ENCODE data around the gene TMEM134.
"Not testable (repeated sequence)": the region's sequence is repeated elsewhere in the genome, so short reads cannot be mapped to it uniquely, and the experiment has no call there.

Gene TMEM134

GRCh38 chr11:67438158-67438902 lies 30.7 kb downstream of the TMEM134 start:
- DNase-seq (ENCODE audit: low read depth) = peak; percentile 59

- no peak for DNase-seq (ENCODE audit: low read depth)
These were observed 31.3 kb downstream of the TMEM134 start for GRCh38 chr11:67437809-67438157.

DNA sequence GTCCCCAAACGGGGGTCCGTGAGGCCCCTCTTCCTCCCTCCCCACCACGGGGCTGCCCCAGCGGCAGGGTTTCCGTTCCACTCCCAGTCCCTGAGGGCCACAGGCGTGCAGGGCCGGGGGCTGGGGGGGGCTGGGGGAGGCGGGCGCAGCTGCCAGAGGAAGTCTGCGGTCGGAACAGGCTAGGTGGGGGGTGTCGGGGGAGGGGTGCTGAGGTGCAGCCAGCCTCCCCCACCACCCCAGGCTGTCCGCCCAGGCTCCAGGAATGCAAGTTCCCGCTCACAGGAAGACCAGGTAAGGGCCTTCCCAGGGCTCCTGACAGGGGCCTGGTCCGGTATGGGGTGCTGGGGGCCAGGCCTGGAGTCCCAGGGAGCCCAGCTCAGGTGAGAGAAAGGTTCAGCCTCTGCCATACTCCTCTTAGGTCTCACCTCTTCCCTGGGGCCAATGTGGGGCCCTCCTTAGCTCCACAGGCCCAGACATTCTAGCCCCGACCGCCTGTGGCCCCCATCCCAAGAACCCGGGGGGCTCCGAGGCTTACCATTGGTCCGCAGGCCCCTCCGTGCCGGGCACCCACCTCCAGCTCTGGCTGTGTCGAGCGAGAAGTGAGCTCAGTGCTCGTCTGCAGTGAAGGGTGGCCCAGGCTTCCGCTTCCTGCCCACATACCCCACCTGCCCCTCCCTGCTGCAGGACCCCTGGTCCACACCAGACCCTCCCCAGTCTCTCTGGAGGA lies 31.8 kb downstream of the TMEM134 start, which contains the start of gene PTPRCAP:
TSS of gene PTPRCAP (minus strand) at position 601 of the 727 bp plus-strand sequence. CDS start at position 538, 63 bp downstream.
- peak; percentile 78 for DNase-seq (ENCODE audit: low read depth)

DNA sequence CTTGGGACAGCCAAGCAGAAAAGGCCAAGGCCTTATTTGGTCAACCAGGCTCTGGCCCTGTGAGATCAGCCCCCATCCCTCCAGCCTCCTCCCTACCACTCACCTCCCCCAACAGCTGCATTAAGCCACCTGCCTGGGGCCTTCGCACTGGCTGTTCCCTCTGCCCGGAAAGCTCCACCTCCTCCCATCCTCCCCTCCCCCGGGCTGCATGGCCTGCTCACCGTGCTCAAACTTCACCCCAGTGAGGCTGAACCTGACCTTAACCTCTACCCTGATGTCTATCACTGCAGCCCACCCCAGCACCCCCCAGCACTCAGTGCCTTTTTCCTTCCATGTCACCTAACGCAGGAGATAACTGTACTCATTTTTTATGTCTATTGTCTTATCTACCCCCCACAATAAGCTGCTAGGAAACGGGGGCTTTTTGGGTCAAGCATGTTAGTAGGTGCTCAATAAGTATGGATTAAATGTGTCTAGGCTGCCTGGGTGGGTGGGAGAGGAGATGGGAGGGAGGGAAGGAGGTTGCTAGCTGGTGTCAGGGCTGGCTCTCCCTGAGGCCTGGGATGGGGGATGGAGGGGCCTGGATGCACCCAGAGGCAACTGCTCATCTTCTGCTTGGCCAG lies 32.5 kb downstream of the TMEM134 start:
- DNase-seq (ENCODE audit: low read depth) = peak; percentile 49

DNA sequence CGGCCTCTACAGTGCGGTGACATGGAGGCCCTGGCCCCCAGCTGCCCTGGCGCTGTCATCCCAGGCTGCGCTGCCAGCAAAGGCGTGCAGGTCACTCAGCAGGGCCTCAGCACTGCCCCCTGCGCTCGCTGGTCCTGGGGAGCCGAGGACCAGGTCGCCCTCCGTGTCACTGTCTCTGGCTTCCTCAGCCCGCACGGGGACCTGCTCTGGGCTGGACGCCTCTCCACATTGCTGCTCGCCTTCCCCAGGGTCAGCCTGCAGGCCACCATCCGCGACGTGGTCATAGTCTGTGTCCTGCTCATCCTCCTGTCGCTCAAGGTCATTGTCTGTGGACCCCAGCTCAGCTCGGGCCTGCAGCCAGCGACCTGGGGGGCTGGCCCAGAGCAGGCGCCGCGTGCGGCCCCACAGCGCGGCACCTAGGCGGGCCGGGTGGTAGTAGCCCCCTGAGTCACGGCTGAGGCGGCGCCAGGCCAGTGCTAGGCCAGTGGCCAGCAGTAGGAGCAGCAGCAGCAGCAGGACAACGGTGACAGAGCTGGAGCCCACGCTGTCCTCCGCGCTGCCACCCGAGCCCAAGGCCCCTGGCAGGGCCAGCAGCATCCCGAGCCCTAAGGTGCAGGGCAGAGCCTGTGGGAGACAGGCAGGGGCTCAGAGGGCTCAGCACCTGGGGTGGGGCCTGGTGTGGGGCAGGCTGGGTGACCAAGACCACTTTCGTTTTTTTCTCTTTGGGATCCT lies 33.2 kb downstream of the TMEM134 start:
- no peak for DNase-seq (ENCODE audit: low read depth)

DNA sequence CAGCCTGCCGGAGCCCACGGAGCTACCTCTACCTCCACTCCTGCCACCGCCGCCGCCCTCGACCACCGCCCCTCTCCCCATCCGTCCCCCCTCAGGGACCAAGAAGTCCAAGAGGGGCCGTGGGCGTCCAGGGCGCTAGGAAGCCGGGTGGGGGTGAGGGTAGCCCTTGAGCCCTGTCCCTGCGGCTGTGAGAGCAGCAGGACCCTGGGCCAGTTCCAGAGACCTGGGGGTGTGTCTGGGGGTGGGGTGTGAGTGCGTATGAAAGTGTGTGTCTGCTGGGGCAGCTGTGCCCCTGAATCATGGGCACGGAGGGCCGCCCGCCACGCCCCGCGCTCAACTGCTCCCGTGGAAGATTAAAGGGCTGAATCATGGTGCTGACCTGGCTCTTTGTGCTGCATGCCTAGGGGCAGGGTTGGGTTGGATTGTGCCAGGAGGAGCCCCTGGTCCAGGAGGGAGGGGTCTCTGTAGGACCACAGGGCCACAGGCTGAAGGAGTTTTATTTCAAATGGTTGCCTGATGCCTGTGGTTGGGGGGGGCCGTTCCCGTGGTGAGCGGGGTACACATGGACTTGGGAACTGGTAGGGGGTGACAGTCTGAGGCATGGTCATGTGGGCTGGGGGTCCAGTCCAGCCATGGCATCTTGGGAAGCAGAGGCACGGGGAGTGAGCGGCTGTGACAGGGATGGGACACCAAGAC lies 33.9 kb downstream of the TMEM134 start:
- DNase-seq (ENCODE audit: low read depth) = no peak

DNA sequence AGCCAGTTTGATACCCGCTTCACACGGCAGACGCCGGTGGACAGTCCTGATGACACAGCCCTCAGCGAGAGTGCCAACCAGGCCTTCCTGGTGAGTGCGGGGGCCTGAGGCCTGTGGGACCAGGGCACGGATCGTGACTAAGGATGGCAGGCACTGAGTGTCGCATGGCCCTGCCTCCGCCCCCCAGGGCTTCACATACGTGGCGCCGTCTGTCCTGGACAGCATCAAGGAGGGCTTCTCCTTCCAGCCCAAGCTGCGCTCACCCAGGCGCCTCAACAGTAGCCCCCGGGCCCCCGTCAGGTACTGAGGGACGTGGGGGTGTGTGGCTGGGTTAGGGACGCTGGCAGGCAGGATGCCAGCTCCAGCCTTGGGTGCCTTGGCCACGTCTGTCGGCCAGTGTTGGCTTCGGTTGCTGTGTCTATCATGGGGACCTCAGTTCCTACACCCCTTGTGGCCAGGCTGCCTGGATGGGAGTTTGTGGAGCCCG lies 34.6 kb downstream of the TMEM134 start:
- DNase-seq (ENCODE audit: low read depth) = no peak

GRCh38 chr11:67433536-67434394 lies 35.3 kb downstream of the TMEM134 start:
- no peak for DNase-seq (ENCODE audit: low read depth)

- no peak for DNase-seq (ENCODE audit: low read depth)
These were observed 36.2 kb downstream of the TMEM134 start for GRCh38 chr11:67432655-67433349.

DNA sequence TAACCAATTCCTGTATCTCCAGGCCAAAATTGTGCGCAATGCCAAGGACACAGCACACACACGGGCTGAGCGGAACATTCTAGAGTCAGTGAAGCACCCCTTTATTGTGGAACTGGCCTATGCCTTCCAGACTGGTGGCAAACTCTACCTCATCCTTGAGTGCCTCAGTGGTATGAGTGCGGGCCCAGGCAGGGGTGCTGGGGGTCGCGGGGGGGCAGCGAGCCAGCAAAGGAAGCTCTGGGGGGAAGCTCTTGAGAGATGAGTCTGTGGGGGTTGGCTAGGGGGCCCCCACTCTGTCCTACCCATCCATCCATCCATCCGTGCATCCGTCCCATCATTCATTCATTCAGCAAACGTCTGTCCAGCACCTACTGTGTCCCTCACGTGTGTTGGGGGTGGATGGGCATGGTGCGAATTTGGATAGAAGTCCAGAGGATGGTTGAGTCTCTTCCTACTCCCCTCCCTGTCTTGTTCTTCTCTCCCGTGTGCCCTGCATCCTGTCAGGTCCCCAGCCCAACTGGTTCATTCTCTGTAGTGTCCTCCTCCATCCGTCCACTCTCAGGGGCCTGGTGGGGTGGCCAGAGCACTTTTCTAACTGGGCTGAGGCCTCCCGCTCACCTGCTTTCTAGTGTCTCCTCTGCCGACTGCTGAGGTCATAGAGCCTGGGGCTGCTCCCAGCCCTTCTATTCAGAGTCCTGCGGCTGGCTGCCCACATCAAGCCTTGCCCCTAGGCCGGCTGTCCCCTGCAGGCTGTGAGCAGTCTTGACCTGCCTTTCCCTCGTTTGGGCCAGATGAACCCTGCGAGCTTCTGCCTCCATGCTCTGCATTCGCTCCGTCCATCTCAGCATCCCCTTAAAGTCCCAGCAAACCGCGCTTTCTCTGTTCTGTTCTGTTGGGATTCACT lies 37.5 kb downstream of the TMEM134 start:
- DNase-seq (ENCODE audit: low read depth) = no peak

- DNase-seq (ENCODE audit: low read depth) = no peak
These were observed 39.3 kb downstream of the TMEM134 start for GRCh38 chr11:67429722-67430121.

DNA sequence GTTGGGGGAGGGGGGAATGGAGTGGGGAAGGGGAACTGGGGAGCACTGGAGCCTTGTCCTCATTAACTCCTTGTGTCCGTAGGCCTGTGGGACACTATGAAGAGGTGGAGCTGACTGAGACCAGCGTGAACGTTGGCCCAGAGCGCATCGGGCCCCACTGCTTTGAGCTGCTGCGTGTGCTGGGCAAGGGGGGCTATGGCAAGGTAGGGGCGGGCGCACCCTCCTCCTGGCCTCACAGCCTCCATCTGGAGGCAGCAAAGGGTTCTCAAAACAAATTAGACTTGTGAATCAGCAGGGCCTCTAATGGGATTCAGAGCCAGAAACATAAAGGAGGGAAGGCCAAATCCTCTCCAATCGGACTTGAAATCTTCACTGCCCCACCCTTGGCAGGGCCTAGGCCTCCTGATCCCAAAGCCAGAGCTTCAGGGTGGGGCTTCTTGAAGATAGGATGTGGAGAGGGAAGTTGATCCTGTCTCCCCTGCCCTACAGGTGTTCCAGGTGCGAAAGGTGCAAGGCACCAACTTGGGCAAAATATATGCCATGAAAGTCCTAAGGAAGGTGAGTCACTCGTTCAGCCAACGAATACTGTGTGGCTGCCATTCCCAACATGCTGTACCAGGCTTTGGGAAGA lies 39.9 kb downstream of the TMEM134 start:
- DNase-seq (ENCODE audit: low read depth) = no peak

- DNase-seq (ENCODE audit: low read depth) = peak; percentile 98
These were observed 40.7 kb downstream of the TMEM134 start, which contains the start of gene RPS6KB2 for GRCh38 chr11:67428052-67429001. RPS6KB2 (plus strand) TSS chr11:67428494; CDS start chr11:67428546, 52 bp downstream.

DNA sequence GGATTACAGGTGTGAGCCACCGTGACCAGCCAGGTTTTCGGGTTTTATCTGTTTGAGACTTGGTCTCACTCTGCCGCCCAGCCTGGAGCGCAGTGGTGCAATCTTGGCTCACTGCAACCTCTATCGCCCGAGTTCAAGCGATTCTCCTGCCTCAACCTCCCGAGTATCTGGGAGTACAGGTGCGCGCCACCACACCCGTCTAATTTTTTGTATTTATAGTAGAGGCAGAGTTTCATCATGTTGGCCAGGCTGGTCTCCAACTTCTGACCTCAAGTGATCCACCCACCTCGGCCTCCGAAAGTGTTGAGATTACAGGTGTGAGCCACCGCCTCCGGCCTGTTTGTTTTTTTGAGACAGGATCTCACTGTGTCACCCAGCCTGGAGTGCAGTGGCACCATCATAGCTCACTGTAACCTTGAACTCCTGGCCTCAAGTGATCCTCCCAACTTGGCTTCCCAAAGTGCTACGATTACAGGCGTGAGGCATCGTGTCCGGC lies 41.6 kb downstream of the TMEM134 start:
- not testable (repeated sequence) for DNase-seq (ENCODE audit: low read depth)

GRCh38 chr11:67423891-67424613 lies 45.0 kb downstream of the TMEM134 start:
- no peak for DNase-seq (ENCODE audit: low read depth)

GRCh38 chr11:67423466-67423865 lies 45.6 kb downstream of the TMEM134 start:
- no peak for DNase-seq (ENCODE audit: low read depth)
